GM12865 (cell line): ENCODE measurements around the gene KIF26B.

Experiments
- DNase-seq: peaks from one replicate; pipeline ENCODE4 v3.0.0; 2010; ENCODE audit warnings: low read depth
- H3K4me3 ChIP-seq: 2 replicates; pipeline ENCODE4 v1.5.1; 2011; ENCODE audit warnings: mild to moderate bottlenecking, low read depth, low read length, control low read depth
- CTCF ChIP-seq: IDR thresholded peaks from 2 replicates; pipeline ENCODE4 v1.5.1; 2011; ENCODE audit warnings: low read length, control low read depth, low read depth, inconsistent platforms; ENCODE audit not compliant: insufficient read depth; ENCODE audit errors: missing control alignments

KIF26B gene

GRCh38 chr1:245169376-245169775 is 14.6 kb downstream of the KIF26B start:
- no peak for TF ChIP-seq CTCF
- DNase-seq: no peak
- H3K4me3 ChIP-seq: no peak overlapping the region

DNA sequence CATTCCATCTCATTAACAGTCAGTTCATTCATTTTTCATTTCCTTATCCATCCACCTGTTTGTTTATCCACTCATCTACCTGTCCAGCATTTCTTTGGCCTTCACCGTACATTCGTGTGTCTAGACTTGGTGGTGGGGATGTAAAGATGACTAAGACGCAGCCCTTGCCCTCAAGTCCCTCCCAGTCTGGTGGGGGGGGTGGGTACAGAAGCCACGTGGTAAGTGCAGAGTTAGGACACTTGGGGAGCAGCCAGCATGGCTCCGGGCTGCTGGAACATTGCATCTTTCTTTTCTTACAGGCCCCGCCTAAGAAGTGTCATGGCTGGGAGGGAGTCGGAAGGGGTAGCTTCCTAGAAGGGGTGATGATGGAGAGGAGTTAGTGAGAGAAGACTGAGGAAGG is 17.2 kb downstream of the KIF26B start:
- no peak overlapping the region for H3K4me3 ChIP-seq
- TF ChIP-seq CTCF: no peak
- no peak for DNase-seq

DNA sequence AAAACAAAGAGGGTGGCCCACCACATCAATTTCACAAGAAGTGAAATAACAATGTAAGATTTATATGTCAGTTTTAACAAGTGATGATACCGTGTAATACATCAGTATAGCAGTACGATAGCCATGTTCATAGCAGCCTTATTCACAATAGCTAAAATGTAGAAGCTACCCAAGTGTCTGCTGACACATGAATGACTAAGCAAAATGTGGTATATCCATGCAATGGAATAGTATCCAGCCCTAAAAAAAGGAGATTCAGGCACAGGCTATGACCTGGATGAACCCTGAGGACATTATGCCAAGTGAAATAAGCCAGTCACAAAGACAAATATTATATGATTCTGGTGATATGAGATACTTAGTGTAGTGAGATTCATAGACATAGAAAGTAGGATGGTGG is 18.0 kb downstream of the KIF26B start:
- TF ChIP-seq CTCF: no peak
- H3K4me3 ChIP-seq: no peak overlapping the region
- DNase-seq: no peak

DNA sequence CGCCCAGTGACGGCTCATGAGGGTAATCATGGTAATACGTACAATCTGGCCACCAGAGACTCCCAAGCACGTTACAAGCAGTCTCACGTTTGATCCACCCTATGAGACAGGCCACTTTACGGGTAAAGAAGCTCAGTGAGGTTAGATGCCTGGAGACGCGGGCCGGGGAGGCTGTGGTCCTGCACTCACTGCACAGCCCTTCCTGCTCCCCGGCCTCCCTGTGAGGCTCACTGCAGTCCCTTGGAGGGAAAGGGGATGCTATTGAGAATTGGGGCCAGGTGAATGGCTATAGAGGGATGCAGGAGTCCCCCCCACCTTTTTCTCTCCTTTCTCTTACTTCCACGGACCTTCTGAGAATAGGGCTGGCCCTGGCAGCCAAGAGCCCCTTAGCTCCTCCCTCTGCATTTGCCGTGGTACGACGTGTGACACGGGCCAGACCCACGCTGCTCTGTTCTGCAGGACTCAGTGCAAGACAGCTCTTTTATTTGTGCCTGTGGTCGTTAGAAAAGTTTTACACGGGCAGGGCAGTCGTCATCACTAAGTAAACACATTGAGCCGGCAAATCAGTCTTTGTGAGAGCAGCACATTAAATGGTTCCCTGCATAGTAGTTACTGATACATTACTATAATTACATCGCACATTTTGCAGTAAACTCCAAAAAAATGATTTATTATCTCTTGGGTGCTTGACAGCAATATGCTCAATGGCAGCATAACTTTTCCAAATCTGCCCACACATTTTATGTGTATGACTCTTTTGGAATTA is 18.8 kb downstream of the KIF26B start:
- DNase-seq: no peak
- no peak overlapping the region for H3K4me3 ChIP-seq
- no peak for TF ChIP-seq CTCF

DNA sequence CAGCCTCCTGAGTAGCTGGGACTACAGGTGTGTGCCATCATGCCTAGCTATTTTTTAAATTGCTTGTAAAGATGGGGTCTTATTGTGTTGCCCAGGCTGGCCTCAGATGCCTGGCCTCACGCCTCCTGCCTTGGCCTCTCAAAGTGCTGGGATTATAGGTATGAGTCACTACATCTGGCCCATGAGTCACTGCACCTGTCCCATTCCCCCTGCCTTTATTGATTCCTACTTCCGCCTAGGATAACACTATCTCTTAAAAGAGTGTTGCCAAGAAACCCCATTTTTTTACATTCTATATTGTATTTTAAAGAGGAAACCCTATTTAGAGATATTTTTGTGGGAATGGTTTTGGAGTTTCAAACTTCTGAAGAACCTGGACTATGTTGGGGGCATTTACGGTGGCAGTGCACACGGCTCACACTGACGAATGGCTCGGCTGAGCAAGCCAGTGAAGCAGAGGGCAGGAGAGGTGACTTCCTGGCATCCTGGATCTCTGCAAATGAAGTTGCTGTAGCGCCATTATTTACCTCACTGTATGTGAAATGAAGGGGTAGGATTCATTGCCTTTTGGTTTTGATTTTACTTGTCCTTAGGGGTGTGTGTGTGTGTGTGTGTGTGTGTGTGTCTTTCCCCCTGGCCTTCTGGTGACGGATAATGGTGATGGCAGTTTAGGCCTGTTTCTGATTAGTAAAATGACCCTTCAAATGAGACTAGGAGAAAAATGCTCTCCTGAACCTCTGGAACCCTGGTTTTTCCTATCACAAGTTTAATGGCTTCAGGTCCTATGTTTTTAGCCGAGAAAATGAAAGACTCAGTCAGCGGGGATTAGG is 22.5 kb downstream of the KIF26B start:
- no peak overlapping the region for H3K4me3 ChIP-seq
- DNase-seq: no peak
- TF ChIP-seq CTCF: no peak

DNA sequence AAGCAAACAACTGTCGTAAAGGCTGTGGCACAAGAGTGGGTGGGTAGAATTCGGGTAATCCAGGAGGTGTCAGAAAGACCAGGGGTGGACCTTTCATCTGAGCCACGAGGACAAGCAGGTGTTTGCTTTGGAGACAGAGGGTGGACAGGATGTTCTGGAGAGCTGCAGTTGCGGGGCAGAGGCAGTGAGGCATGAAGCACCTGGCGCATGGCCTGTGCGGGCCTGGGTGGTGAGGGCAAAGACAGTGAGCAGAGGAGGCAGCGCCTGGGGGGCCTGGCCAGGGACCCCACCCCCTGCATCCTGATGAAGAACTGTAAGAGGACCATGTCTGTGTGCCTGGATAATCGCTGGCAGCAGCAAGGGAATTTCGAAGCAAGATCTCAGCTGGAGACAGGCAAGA is 24.9 kb downstream of the KIF26B start:
- no peak for TF ChIP-seq CTCF
- DNase-seq: no peak
- no peak overlapping the region for H3K4me3 ChIP-seq
